ENCODE data around the gene C1QTNF5. TPM values are rescaled to one million over a fixed set of nuclear protein-coding genes. Genes with fewer than 3 reads are reported as not detected.

Gene C1QTNF5
- total RNA-seq, 1 donor from 2014 or later = 153 TPM

GRCh38 chr11:119318240-119319135 is 22.2 kb downstream of the C1QTNF5 start:
- DNase-seq (ENCODE audit: extremely low read depth, low read depth, low spot score) = no peak

- no peak for DNase-seq (ENCODE audit: extremely low read depth, low read depth, low spot score)
These were observed 23.0 kb downstream of the C1QTNF5 start for GRCh38 chr11:119317592-119318239.

GRCh38 chr11:119316729-119317591 is 23.7 kb downstream of the C1QTNF5 start, which contains the start of gene MCAM:
MCAM (minus strand) TSS chr11:119317130; CDS start chr11:119317101, 29 bp downstream.
- DNase-seq (ENCODE audit: extremely low read depth, low read depth, low spot score) = no peak

GRCh38 chr11:119316016-119316728 is 24.5 kb downstream of the C1QTNF5 start:
- DNase-seq (ENCODE audit: extremely low read depth, low read depth, low spot score) = no peak

GRCh38 chr11:119315131-119316015 is 25.3 kb downstream of the C1QTNF5 start:
- DNase-seq (ENCODE audit: extremely low read depth, low read depth, low spot score) = no peak

- DNase-seq (ENCODE audit: extremely low read depth, low read depth, low spot score) = no peak
These were observed 26.0 kb downstream of the C1QTNF5 start for GRCh38 chr11:119314726-119315125.

GRCh38 chr11:119310682-119311052 is 30.0 kb downstream of the C1QTNF5 start:
- no peak for DNase-seq (ENCODE audit: extremely low read depth, low read depth, low spot score)

- no peak for DNase-seq (ENCODE audit: extremely low read depth, low read depth, low spot score)
These were observed 30.6 kb downstream of the C1QTNF5 start for GRCh38 chr11:119309953-119310681.

- DNase-seq (ENCODE audit: extremely low read depth, low read depth, low spot score) = no peak
These were observed 31.3 kb downstream of the C1QTNF5 start for GRCh38 chr11:119309411-119309810.

- no peak for DNase-seq (ENCODE audit: extremely low read depth, low read depth, low spot score)
These were observed 32.7 kb downstream of the C1QTNF5 start for GRCh38 chr11:119307974-119308373.

GRCh38 chr11:119307219-119307618 is 33.5 kb downstream of the C1QTNF5 start:
- no peak for DNase-seq (ENCODE audit: extremely low read depth, low read depth, low spot score)

- DNase-seq (ENCODE audit: extremely low read depth, low read depth, low spot score) = no peak
These were observed 34.3 kb downstream of the C1QTNF5 start for GRCh38 chr11:119306373-119306890.

- no peak for DNase-seq (ENCODE audit: extremely low read depth, low read depth, low spot score)
These were observed 34.9 kb downstream of the C1QTNF5 start for GRCh38 chr11:119305556-119306372.

GRCh38 chr11:119303227-119303718 is 37.4 kb downstream of the C1QTNF5 start:
- DNase-seq (ENCODE audit: extremely low read depth, low read depth, low spot score) = no peak

- no peak for DNase-seq (ENCODE audit: extremely low read depth, low read depth, low spot score)
These were observed 40.3 kb downstream of the C1QTNF5 start for GRCh38 chr11:119300198-119300964.

GRCh38 chr11:119299416-119299815 is 41.3 kb downstream of the C1QTNF5 start:
- no peak for DNase-seq (ENCODE audit: extremely low read depth, low read depth, low spot score)

GRCh38 chr11:119298726-119299125 is 42.0 kb downstream of the C1QTNF5 start:
- no peak for DNase-seq (ENCODE audit: extremely low read depth, low read depth, low spot score)

All from glomerular endothelial cell (primary cell).